MG63 (cell line): ENCODE data around the gene LNP1. TPM values are rescaled to one million over a fixed set of nuclear protein-coding genes. Genes with fewer than 3 reads are reported as not detected.
"Not testable (repeated sequence)": the region's sequence is repeated elsewhere in the genome, so short reads cannot be mapped to it uniquely, and the experiment has no call there.

ENCODE experiments used
- DNase-seq: peaks from one replicate; pipeline ENCODE4 v3.0.0-alpha.2; 2020
- H3K27me3 ChIP-seq: fragments of 250-450 bp; sonication (Bioruptor Pico); 2 replicates; pipeline ENCODE4 v1.5.1; 2020; ENCODE audit warnings: mild to moderate bottlenecking, moderate library complexity
- H3K36me3 ChIP-seq: fragments of 250-450 bp; sonication (Bioruptor Pico); 2 replicates; pipeline ENCODE4 v1.5.1; 2020; ENCODE audit warnings: mild to moderate bottlenecking, moderate library complexity
- H3K4me3 ChIP-seq: fragments of 250-450 bp; sonication (Bioruptor Pico); 2 replicates; pipeline ENCODE4 v1.5.1; 2020; ENCODE audit warnings: mild to moderate bottlenecking, moderate library complexity
- H3K9me3 ChIP-seq: fragments of 250-450 bp; sonication (Bioruptor Pico); 2 replicates; pipeline ENCODE4 v1.5.1; 2020; ENCODE audit warnings: mild to moderate bottlenecking, moderate library complexity
- total RNA-seq: library from RNA; depleted of rRNA; stranded (reverse); fragments of >200 nt; shearing (Covaris generic); gene quantifications from 2 replicates; pipeline ENCODE4 v1.2.3, GENCODE V29; 2014; ENCODE audit warnings: low replicate concordance

The LNP1 gene
- total RNA-seq, 1 experiment from 2014 or later = 3.5 TPM

- H3K9me3 ChIP-seq = 0 out of 2 replicates have a peak, but pooled peaks cover 2% of the 10 kb centered on the region
These were observed 12.3 kb downstream of the LNP1 start for GRCh38 chr3:100413613-100414012.

GRCh38 chr3:100416176-100416575 is 14.8 kb downstream of the LNP1 start:
- Histone ChIP-seq H3K4me3 (no peak overlapping the region), H3K9me3 (no peaks in the 10 kb centered on the region), H3K36me3 (no peaks in the 10 kb centered on the region; the same call in 1 of the 2 replicates), H3K27me3 (no peaks in the 10 kb centered on the region)
- no peak for DNase-seq

More at GRCh38 chr3:100413613-100414012, 12.3 kb downstream of the LNP1 start:
- Histone ChIP-seq H3K36me3 (no peaks in the 10 kb centered on the region; the same call in 1 of the 2 replicates), H3K27me3 (no peaks in the 10 kb centered on the region), H3K4me3 (no peak overlapping the region)
- no peak for DNase-seq

- Histone ChIP-seq H3K36me3 (no peaks in the 10 kb centered on the region), H3K4me3 (no peak overlapping the region), H3K27me3 (no peaks in the 10 kb centered on the region), H3K9me3 (no peaks in the 10 kb centered on the region)
- no peak for DNase-seq
These were observed 15.5 kb downstream of the LNP1 start for GRCh38 chr3:100416863-100417262.

GRCh38 chr3:100419406-100419805 is 18.1 kb downstream of the LNP1 start:
- no peak overlapping the region for H3K4me3 ChIP-seq
- no peak for DNase-seq
- no peaks in the 10 kb centered on the region for H3K9me3 ChIP-seq
- no peaks in the 10 kb centered on the region for H3K27me3 ChIP-seq
- H3K36me3 ChIP-seq = no peaks in the 10 kb centered on the region

GRCh38 chr3:100420885-100421284 is 19.5 kb downstream of the LNP1 start:
- no peaks in the 10 kb centered on the region for H3K36me3 ChIP-seq
- H3K9me3 ChIP-seq = no peaks in the 10 kb centered on the region
- no peak overlapping the region for H3K4me3 ChIP-seq
- peak; percentile 17 for DNase-seq
- no peaks in the 10 kb centered on the region for H3K27me3 ChIP-seq

GRCh38 chr3:100423611-100424010 is 22.3 kb downstream of the LNP1 start:
- H3K4me3 ChIP-seq = no peak overlapping the region
- H3K9me3 ChIP-seq = no peaks in the 10 kb centered on the region
- no peak for DNase-seq
- no peaks in the 10 kb centered on the region for H3K27me3 ChIP-seq
- no peaks in the 10 kb centered on the region for H3K36me3 ChIP-seq

- Histone ChIP-seq H3K36me3 (no peaks in the 10 kb centered on the region), H3K9me3 (no peaks in the 10 kb centered on the region), H3K4me3 (no peak overlapping the region), H3K27me3 (no peaks in the 10 kb centered on the region)
- no peak for DNase-seq
These were observed 22.9 kb downstream of the LNP1 start for GRCh38 chr3:100424261-100424660.

- no peaks in the 10 kb centered on the region for H3K36me3 ChIP-seq
- no peaks in the 10 kb centered on the region for H3K9me3 ChIP-seq
- H3K27me3 ChIP-seq = no peaks in the 10 kb centered on the region
- H3K4me3 ChIP-seq = no peak overlapping the region
- no peak for DNase-seq
These were observed 24.0 kb downstream of the LNP1 start for GRCh38 chr3:100425316-100425715.

GRCh38 chr3:100426067-100426682 is 24.8 kb downstream of the LNP1 start:
- H3K9me3 ChIP-seq = no peaks in the 10 kb centered on the region
- no peak overlapping the region for H3K4me3 ChIP-seq
- H3K27me3 ChIP-seq = no peaks in the 10 kb centered on the region
- DNase-seq = no peak
- no peaks in the 10 kb centered on the region for H3K36me3 ChIP-seq

- Histone ChIP-seq H3K36me3 (no peaks in the 10 kb centered on the region), H3K4me3 (no peak overlapping the region), H3K27me3 (no peaks in the 10 kb centered on the region), H3K9me3 (no peaks in the 10 kb centered on the region)
- DNase-seq = no peak
These were observed 26.4 kb downstream of the LNP1 start for GRCh38 chr3:100427699-100428098.

GRCh38 chr3:100429187-100429716 is 27.9 kb downstream of the LNP1 start:
- DNase-seq = no peak
- Histone ChIP-seq H3K27me3 (no peaks in the 10 kb centered on the region), H3K36me3 (no peaks in the 10 kb centered on the region), H3K9me3 (peaks cover 4% of the 10 kb centered on the region), H3K4me3 (no peak overlapping the region)

GRCh38 chr3:100436951-100437350 is 35.6 kb downstream of the LNP1 start:
- H3K36me3 ChIP-seq = no peaks in the 10 kb centered on the region; the same call in 1 of the 2 replicates
- no peaks in the 10 kb centered on the region for H3K27me3 ChIP-seq
- H3K9me3 ChIP-seq = peaks cover 18% of the 10 kb centered on the region
- no peak for DNase-seq
- no peak overlapping the region for H3K4me3 ChIP-seq

GRCh38 chr3:100437721-100438622 is 36.6 kb downstream of the LNP1 start:
- Histone ChIP-seq H3K4me3 (no peak overlapping the region), H3K9me3 (peaks cover 18% of the 10 kb centered on the region), H3K36me3 (no peaks in the 10 kb centered on the region; the same call in 1 of the 2 replicates), H3K27me3 (no peaks in the 10 kb centered on the region)
- no peak for DNase-seq

- Histone ChIP-seq H3K36me3 (no peaks in the 10 kb centered on the region; the same call in 1 of the 2 replicates), H3K4me3 (no peak overlapping the region), H3K27me3 (no peaks in the 10 kb centered on the region), H3K9me3 (peaks cover 18% of the 10 kb centered on the region)
- no peak for DNase-seq
These were observed 37.3 kb downstream of the LNP1 start for GRCh38 chr3:100438623-100438974.

- peaks cover 14% of the 10 kb centered on the region for H3K9me3 ChIP-seq
- H3K36me3 ChIP-seq = no peaks in the 10 kb centered on the region; the same call in 1 of the 2 replicates
These were observed 39.6 kb downstream of the LNP1 start for GRCh38 chr3:100440895-100441294.

GRCh38 chr3:100443690-100444089 is 42.4 kb downstream of the LNP1 start:
- Histone ChIP-seq H3K4me3 (no peak overlapping the region), H3K36me3 (no peaks in the 10 kb centered on the region), H3K9me3 (peaks cover 2% of the 10 kb centered on the region; the same call in 1 of the 2 replicates), H3K27me3 (no peaks in the 10 kb centered on the region)
- DNase-seq = no peak

More at GRCh38 chr3:100440895-100441294, 39.6 kb downstream of the LNP1 start:
- Histone ChIP-seq H3K4me3 (no peak overlapping the region), H3K27me3 (no peaks in the 10 kb centered on the region)
- DNase-seq = no peak

- not testable (repeated sequence) for H3K36me3 ChIP-seq, DNase-seq, H3K27me3 ChIP-seq, H3K4me3 ChIP-seq, H3K9me3 ChIP-seq
These were observed 45.7 kb downstream of the LNP1 start for GRCh38 chr3:100447067-100447466.
